ENCODE data around the gene ADAMTS2.

The ADAMTS2 gene
- total RNA-seq: 0 reads per million in 4 donors

- DNase-seq: no peak
Observed at GRCh38 chr5:179345433-179346321, at the start of gene ADAMTS2. Gene ADAMTS2 (minus strand): TSS chr5:179345461. CDS start chr5:179345328, 133 bp downstream.

GRCh38 chr5:179393078-179393477 is 47.8 kb upstream of the ADAMTS2 start:
- no peak for DNase-seq

GRCh38 chr5:179387151-179388110 is 42.2 kb upstream of the ADAMTS2 start:
- no peak for DNase-seq

GRCh38 chr5:179385914-179386313 is 40.7 kb upstream of the ADAMTS2 start:
- no peak for DNase-seq

GRCh38 chr5:179382486-179382885 is 37.2 kb upstream of the ADAMTS2 start:
- no peak for DNase-seq

GRCh38 chr5:179381691-179382090 is 36.4 kb upstream of the ADAMTS2 start:
- DNase-seq: no peak

GRCh38 chr5:179380211-179381035 is 35.2 kb upstream of the ADAMTS2 start:
- no peak for DNase-seq

GRCh38 chr5:179379321-179379890 is 34.1 kb upstream of the ADAMTS2 start:
- no peak for DNase-seq

- DNase-seq: no peak
Observed at GRCh38 chr5:179378441-179379271, 33.4 kb upstream of the ADAMTS2 start.

- no peak for DNase-seq
Observed at GRCh38 chr5:179378116-179378440, 32.8 kb upstream of the ADAMTS2 start.

- no peak for DNase-seq
Observed at GRCh38 chr5:179377421-179378115, 32.3 kb upstream of the ADAMTS2 start.

GRCh38 chr5:179376701-179377420 is 31.6 kb upstream of the ADAMTS2 start:
- no peak for DNase-seq

- DNase-seq: no peak
Observed at GRCh38 chr5:179375831-179376365, 30.6 kb upstream of the ADAMTS2 start.

GRCh38 chr5:179375236-179375685 is 30.0 kb upstream of the ADAMTS2 start:
- no peak for DNase-seq

GRCh38 chr5:179374506-179375235 is 29.4 kb upstream of the ADAMTS2 start:
- no peak for DNase-seq

GRCh38 chr5:179373961-179374505 is 28.8 kb upstream of the ADAMTS2 start:
- no peak for DNase-seq

- DNase-seq: no peak
Observed at GRCh38 chr5:179373101-179373934, 28.1 kb upstream of the ADAMTS2 start.
